Endometrial microvascular endothelial cells (primary cell): ENCODE data around the gene ARHGAP21. TPM values are rescaled to one million over a fixed set of nuclear protein-coding genes. Genes with fewer than 3 reads are reported as not detected.
"Not testable (repeated sequence)": the region's sequence is repeated elsewhere in the genome, so short reads cannot be mapped to it uniquely, and the experiment has no call there.

Experiments
- in situ Hi-C: cut with HindIII; loops from 2 replicates; pipeline ENCODE4 v1.10.0; 2017; ENCODE audit warnings: low sequenced_read_pairs, low pct_unique_long_range_greater_than_20kb; ENCODE audit errors: inconsistent ontology term
- total RNA-seq: library from RNA; depleted of rRNA; stranded (reverse); fragments of >200 nt; gene quantifications from one replicate; pipeline ENCODE4 v1.2.3, GENCODE V29; 2015; ENCODE audit errors: inconsistent ontology term

The ARHGAP21 gene
- total RNA-seq, 1 donor from 2014 or later: 46.2 TPM

DNA sequence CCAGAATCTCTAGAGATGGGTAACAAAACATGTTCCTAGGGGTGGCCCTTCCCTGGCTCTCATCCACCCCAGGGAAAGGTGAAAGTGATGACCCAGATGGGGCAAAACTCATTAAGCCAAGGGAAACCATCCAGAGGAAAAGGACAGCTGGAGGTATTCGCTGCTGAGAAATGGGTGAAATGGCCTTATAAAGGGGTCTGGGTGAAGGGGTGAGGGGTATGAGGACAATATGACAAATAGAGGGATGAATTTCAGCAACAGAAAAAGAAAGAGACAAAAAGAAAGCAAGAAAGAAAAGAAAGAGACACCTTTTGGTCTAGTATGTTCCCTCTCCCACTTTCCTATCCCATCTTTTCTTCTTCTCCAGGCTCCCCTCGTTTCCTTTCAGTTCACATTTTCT lies 26.6 kb downstream of the ARHGAP21 start:
- in situ Hi-C loops: no loop called here

DNA sequence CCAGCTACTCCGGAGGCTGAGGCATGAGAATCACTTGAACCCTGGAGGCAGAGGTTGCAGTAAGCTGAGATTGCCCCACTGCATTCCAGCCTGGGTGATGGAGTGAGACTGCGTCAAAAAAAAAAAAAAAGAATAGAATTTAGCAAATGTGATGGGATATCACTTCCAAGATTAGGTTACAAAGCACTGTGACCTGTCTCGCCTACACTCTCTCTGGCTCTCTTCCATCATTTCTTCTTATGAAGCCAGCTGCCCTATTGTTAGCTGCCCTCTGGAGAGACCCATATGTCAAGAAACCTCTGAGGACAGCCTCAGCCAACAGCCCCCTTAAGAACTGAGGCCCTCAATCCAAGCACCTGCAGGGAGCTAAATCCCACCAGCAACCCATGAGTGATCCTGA lies 28.2 kb downstream of the ARHGAP21 start:
- in situ Hi-C loops: no loop called here

DNA sequence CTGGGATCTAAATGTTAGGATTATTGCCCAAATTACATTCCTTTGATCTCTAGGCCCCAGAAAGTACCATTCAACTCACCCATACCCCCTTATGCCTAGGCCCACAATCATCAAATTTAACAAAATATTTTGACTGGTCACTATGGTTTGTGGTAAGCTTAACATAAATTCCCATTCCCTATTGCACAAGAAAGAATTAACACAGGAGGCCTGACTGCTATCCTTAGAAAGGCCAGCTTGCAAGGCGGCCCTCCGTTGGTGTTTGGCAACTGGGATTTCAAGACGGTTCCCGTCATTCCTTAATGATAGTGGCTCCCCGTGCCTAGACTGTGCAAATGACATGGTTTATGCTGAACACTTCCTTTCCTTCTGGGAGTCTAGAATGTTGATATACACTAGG lies 29.6 kb downstream of the ARHGAP21 start:
- in situ Hi-C loops: no loop called here

DNA sequence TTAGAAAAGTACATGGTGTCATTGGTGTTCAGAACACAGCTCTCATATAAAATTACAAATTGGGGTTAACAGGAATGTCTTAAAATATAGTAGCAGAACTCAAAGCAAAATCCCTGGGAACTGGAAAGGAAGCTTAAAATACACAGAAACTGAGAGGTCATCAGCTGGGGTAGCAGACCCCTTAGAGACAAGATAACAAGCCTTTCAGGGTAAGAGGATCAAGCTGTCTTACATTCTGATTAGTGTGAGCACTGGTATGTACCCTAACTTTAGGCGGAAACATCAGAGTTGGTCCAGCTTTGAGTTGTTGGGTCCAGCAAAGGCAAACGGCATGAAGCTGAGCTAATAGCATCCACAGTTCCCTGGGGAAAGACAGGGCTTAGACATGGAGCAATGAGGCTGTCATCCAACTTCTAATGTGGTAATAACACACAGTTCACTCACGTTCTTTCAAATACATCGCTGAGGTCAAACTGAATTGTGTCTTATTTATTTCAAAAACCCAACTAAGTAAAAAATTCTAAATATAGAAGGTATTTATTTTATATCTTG lies 32.6 kb downstream of the ARHGAP21 start:
- in situ Hi-C loops: no loop called here

DNA sequence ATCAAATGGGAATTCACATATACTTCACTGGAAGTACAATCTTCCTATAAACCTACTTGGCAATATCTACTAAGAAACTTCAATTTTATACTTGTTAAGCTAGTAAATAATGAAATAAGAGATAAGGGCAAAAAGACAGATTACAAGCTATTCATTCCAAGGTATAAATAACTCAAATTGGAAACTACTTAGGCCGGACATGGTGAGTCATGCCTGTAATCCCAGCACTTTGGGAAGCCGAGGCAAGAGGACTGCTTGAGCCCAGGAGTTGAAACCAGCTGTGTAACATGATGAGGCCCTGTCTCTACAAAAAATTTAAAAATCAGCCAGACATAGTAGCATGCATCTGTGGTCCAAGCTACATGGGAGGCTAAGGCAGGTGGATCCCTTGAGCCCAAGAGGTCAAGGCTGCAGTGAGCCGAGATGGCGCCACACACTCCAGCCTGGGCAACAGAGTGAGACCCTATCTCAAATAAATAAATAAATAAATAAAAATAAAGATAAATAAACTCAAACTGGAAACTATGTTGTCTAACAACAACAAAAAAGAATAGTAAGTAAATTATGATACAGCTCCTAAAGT lies 37.6 kb downstream of the ARHGAP21 start:
- in situ Hi-C loops: no loop called here

DNA sequence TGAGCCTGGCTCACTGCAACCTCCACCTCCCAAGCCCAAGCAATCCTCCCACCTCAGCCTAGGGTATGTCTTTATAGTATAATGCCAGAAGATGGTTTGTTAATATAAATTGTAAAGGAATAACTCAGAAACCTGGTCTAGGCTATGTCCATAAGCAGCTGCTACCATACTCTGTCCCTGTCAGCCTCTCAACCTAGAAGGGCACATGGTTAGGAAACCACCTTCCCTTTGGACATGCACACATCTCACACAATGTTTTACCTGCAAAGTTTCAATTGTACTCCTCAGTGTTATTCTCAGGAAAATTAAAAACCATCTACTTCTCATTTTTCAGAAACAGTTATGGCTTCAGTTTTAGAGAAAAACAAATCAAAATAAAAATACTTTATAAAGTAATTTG lies 40.1 kb downstream of the ARHGAP21 start:
- in situ Hi-C loops: no loop called here

DNA sequence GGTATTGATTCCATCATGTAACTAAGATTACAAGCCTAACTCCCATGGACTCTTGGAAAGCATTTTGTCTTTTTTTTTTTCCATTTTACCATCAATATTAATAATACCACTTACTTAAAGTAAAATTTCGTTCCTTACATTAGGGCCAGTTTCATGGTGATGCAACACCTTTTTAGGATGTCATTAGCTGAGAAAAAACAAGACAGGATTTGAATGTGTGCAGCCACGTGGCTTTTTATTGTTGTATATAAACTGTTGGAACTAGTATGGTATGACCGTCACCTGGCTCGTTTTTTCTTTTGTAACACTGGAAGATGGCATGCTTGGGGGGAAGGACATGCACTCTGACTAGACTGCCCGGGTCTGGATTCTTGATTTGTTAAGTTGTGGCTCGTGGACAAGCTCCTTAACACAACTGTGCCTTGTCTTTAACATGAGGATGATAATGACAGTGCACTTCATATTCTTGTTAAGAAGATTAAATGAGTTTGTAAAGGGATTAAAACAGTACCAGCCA lies 42.1 kb downstream of the ARHGAP21 start:
- in situ Hi-C loops: no loop called here

DNA sequence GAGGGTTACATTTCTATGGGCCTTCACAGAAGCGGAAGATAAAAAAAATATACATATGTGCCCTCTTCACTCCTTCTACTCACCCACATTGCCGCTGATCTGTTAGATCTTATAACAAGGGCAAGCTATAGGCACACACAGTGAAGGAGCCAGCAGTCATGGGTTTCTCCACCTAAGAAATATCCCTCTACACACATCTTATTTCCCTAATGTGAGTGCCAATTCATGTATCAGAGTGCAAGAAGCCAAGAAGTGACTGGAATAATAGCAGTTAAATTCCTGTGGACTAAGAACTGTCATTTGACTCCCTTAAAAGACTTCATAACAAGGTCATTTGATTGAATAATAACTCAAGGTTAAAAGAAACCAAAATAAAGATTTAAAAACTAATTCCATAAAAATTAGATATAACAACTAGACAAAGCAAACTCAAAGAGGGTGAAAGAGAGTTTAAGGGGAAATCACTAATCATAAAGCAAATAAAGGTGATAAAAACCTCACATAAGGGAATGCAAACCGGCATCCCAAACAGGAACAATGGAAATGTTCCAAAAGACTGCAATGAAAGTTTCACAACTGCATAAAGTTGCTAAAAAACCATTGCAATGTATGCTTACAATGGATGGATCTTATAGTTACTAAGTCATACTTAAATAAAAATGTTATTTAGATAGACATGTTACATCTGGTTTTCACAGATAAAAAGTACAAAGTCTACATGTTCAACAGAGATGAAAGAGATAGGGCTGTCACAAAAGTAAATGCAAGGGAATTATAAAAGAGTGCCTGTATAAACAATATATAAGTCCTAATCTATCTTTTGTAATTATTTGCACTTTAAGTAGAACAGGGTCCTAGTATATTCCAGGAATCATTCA lies 42.8 kb downstream of the ARHGAP21 start:
- in situ Hi-C loops: no loop called here

DNA sequence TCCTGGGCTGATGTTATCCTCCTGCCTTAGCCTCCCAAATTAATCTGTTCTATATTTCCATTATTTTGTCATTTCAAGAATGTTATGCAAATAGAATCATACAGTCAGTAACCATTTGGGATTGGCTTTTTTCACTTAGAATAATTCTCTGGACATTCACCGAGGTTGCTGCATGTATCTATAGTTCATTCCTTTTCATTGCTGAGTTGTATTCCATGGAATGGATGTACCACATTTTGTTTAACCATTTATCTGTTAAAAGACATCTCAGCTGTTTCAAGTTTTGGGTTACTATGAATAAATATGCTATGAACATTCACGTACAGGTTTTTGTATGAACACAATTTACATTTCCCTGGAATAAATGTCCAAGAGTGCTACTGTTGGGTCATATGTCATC lies 44.9 kb downstream of the ARHGAP21 start:
- in situ Hi-C loops: no loop called here

DNA sequence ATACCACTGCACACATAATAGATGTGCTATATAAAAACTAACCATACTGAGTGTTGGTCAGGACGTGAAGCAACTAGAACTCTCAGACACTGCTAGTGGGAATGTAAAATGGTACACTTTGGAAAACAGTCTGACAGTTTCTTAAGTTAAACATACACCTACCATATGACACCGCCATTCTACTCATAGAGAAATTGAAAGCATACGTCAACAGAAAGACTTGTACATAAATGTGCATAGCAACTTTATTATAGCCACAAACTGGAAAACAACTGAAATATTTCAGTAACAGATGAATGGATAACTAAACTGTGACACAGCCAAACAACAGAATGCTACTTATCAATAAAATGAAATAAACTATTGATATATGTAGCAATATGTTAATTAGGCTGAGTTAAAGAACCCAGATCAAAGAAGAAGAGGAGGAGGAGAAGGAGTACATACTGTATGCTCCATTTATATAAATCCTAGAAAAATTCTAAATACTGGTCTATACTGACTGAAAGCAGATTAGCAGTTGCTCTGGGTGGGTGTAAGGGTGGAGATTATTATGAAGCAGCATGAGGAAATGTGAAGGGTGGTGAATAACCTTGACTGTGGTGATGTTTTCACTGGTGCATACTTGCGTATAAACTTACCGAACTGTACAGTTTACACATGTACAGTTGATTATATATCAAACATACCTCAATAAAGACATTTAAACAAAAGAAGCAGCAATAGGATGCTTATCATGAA lies 48.6 kb downstream of the ARHGAP21 start:
- in situ Hi-C loops: no loop called here

DNA sequence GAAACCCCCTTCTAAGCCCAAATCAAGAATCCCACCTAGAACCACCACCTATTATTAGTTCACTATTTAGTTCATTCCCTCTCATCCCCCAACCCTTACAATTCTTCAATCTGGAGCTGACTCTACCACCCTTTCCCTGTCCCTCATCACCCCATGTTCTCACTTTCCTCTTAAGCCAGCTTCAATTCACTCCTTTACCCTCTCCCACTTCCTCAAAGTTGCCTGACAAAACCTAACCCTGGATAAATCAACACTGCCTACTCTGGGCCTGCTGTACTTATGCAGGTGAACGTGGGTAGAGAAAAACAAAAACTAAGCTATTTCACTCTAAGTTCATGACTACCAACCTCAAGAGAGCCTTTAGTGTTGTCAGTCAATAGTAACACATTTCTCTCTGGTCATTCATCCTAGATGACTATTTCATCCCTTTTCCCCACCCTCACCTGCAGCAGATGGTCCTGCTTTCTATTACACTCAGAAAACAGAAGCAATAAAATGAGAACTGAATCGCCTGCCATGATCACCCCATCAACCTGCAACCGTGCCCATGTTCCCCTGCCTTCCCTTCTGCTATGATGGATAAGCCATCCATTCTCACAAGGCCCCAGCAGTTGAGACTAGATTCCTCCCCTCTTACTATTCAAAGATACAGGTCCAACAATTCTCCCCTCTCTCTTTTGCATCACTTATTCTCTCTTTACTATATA lies 52.6 kb downstream of the ARHGAP21 start:
- in situ Hi-C loops: no loop called here

DNA sequence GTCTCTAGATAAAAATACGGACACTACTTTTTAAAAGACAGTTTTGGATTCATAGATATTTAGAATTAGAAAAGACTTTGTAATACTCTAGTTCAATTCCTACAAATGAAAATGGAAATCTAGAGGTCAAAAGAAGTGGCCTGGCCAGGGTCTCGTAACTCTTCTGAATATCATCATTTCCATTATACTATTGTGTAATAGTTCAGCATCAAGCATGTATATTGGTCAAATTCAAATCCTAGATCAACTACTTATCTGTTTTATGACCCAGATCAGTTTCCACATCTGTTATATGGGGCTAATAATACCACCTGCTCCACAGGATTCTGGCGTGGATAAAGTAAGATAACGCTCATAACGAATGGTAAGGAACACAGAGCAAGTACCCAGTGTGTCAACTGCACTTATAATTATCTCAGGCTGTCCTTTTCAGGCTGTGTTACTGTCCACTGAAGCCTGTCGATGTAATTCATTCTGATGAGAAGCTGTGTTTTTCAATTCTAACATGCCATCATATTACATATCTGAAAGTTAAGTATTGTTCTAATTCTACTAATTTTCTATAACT lies 54.3 kb downstream of the ARHGAP21 start:
- in situ Hi-C loops: no loop called here

DNA sequence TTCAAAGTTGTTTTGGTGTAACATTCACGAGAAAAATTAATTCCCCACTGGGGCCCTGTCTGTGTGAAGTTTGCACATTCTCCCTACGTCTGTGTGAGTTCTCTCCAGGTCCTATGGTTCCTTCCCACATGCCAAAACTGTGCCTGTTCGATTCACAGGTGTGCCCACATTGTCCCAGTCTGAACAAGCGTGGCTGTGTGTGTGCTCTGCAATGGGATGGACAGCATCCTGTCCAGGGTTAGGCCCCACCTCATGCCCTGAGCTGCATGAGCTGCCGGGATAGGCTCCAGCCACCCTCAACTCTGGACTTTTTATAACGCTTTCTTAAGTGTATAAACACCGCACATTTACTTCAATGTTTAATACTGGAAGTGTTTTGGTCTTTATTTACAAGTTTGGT lies 55.4 kb downstream of the ARHGAP21 start:
- in situ Hi-C loops: no loop called here

DNA sequence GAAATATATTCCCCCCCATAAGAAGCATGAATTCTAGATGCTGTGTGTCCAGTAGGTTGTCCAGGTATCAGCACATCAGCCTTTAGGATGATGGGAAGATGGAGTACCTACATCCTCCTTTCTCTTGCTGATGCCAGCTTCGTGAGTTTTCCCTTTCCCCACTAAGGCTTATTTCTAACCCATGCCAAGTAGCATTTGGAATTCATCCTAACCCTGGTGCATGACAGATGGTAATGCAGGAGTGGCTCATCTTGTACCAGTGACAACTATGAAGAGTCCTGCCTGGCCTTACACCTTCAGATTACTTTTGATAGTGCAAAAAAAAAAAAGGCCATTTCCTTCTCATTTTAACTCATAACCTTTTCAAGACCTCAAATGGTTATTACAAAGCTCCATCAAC lies 58.7 kb downstream of the ARHGAP21 start:
- in situ Hi-C loops: no loop called here

DNA sequence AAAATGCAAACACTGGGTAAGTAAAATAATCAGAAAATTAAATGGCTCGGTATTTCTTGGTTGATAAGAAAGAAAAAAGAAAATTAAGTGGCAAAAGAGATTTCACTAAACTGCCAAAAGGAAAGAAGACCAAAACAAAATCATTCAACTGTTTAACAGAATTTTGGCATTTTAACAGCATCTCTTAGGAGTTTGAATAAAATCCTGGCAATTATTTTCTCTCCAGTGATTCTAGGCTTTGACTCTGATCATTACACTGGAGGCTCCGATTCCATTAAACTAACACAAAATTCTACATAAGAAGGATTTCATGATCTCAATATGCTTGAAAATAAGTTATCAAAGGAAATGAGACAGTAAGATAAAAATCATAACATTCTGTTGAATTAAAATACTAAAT lies 62.3 kb downstream of the ARHGAP21 start:
- in situ Hi-C loops: no loop called here

DNA sequence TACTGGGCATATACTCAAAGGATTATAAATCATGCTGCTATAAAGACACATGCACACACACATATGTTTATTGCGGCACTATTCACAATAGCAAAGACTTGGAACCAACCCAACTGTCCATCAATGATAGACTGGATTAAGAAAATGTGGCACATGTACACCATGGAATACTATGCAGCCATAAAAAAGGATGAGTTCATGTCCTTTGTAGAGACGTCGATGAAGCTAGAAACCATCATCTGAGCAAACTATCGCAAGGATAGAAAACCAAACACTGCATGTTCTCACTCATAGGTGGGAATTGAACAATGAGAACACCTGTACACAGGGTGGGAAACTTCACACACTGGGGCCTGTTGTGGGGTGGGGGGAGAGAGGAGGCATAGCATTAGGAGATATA lies 65.4 kb downstream of the ARHGAP21 start:
- in situ Hi-C loops: not testable (repeated sequence)

DNA sequence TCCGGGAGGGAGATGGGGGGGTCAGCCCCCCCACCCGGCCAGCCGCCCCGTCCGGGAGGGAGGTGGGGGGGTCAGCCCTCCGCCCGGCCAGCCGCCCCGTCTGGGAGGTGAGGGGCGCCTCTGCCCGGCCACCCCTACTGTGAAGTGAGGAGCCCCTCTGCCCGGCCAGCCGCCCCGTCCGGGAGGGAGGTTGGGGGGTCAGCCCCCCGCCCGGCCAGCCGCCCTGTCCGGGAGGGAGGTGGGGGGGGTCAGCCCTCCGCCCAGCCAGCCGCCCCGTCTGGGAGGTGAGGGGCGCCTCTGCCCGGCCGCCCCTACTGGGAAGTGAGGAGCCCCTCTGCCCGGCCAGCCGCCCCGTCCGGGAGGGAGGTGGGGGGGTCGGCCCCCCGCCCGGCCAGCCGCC lies 67.4 kb downstream of the ARHGAP21 start:
- in situ Hi-C loops: not testable (repeated sequence)

DNA sequence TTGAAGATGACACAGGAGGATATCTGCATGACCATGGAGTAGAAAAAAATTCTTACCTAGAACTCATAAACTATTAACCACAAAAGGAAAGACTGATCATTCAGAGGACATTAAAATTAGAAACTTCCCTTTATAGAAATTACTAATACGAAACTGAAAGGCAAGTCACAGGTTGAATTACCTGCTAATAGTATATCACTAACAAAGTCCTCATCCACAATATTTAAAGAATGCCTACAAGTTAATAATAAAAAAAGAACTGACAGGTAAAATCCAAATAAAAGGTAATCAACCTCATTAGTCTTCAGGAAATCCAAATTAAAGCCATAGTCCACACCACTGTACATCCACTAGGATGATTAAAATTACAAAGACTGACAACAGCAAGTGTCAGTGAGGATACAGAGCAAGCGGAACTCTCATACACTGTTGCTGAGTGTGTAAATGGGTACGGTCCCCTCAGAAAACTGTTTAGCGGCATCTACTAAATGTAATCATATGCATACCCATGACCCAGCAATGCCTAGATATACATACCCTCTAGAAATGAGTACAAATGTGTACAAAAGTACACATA lies 71.2 kb downstream of the ARHGAP21 start:
- in situ Hi-C loops: no loop called here
